PC-9 (cell line): ENCODE results near the gene PANX2.

Experiments used
- EZH2 ChIP-seq: fragments of 200-600 bp; sonication (generic); IDR thresholded peaks from 2 replicates; pipeline ENCODE4 v1.8.0; 2017; ENCODE audit warnings: antibody characterized with exemption, low read depth
- TF ChIP-seq, protein P1 (sequence below): fragments of 200-600 bp; sonication (generic); conservative IDR thresholded peaks from 2 replicates; pipeline ENCODE4 v1.6.1; 2017; ENCODE audit warnings: mixed run types, antibody characterized with exemption, mild to moderate bottlenecking, moderate library complexity

GRCh38 chr22:50145721-50146438, 24.7 kb upstream of the PANX2 start:
- TF ChIP-seq, protein P1, sequence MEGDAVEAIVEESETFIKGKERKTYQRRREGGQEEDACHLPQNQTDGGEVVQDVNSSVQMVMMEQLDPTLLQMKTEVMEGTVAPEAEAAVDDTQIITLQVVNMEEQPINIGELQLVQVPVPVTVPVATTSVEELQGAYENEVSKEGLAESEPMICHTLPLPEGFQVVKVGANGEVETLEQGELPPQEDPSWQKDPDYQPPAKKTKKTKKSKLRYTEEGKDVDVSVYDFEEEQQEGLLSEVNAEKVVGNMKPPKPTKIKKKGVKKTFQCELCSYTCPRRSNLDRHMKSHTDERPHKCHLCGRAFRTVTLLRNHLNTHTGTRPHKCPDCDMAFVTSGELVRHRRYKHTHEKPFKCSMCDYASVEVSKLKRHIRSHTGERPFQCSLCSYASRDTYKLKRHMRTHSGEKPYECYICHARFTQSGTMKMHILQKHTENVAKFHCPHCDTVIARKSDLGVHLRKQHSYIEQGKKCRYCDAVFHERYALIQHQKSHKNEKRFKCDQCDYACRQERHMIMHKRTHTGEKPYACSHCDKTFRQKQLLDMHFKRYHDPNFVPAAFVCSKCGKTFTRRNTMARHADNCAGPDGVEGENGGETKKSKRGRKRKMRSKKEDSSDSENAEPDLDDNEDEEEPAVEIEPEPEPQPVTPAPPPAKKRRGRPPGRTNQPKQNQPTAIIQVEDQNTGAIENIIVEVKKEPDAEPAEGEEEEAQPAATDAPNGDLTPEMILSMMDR: no peak
- no peak for TF ChIP-seq EZH2
